Ovary (tissue), 9 donors: ENCODE measurements around the gene ST3GAL6. TPM values are rescaled to one million over a fixed set of nuclear protein-coding genes. Genes with fewer than 3 reads are reported as not detected.

Experiments used
- DNase-seq, 5 donors: peaks; one replicate each; pipeline ENCODE4 v3.0.0-alpha.2; 2019 to 2020
- H3K27ac ChIP-seq, 2 donors: fragments of 200-600 bp; one replicate each; pipeline versions ENCODE4 v1.5.1 to v1.8.0; 2019 to 2022
- H3K27me3 ChIP-seq: fragments of 200-600 bp; one replicate; pipeline ENCODE4 v1.8.0; 2022
- H3K36me3 ChIP-seq: fragments of 200-600 bp; sonication (generic); one replicate; pipeline ENCODE4 v1.5.1; 2019
- H3K4me1 ChIP-seq: one replicate; pipeline ENCODE4 v1.8.1; 2013; ENCODE audit warnings: mild to moderate bottlenecking, moderate library complexity; ENCODE audit not compliant: insufficient read depth
- H3K4me3 ChIP-seq: fragments of 200-600 bp; sonication (generic); one replicate; pipeline ENCODE4 v1.5.1; 2017
- H3K9me3 ChIP-seq, 2 donors: fragments of 200-600 bp in 1 of 2; sonication (generic) in 1 of 2; one replicate each; pipeline versions ENCODE4 v1.5.1 to v1.8.1; 2013 to 2019; ENCODE audit warnings: mild to moderate bottlenecking in 1 of 2, moderate library complexity in 1 of 2
- CTCF ChIP-seq, 3 donors: fragments of 450-650 bp in 2 of 3; fragments of 200-600 bp in 1 of 3; IDR thresholded peaks; one replicate each; pipeline versions ENCODE4 v1.5.1 to v1.8.0; 2016 to 2022; ENCODE audit warnings: antibody characterized with exemption in 3 of 3, mild to moderate bottlenecking in 1 of 3
- EP300 ChIP-seq: sonication (generic); formaldehyde crosslinking; IDR thresholded peaks from one replicate; pipeline ENCODE4 v1.6.1; 2017; ENCODE audit warnings: antibody characterized with exemption
- POLR2A ChIP-seq: fragments of 450-650 bp; IDR thresholded peaks from one replicate; pipeline ENCODE4 v1.6.1; 2017; ENCODE audit warnings: antibody characterized with exemption, mild to moderate bottlenecking, moderate library complexity
- WGBS, 3 donors: extraction: QIAGEN DNeasy Blood & Tissue Kit in 1 of 3; methylation state at CpG; one replicate each; pipeline versions ENCODE4 v1.1.5 to v1.1.7; 2013 to 2017; 5-methylcytosine and 5-hydroxymethylcytosine counted together
- intact Hi-C, 4 donors: fragments of 100-400 bp; cut with DNase I; formaldehyde crosslinking; loops; one replicate each; pipeline versions ENCODE4 v1.11.0 to v1.15.1; 2022 to 2023
- polyA plus RNA-seq, 2 donors: library from polyadenylated mRNA; stranded (reverse); fragments of 200-250 nt in 1 of 2; fragments of 350-450 nt in 1 of 2; fragmentation: Illumina TruSeq in 1 of 2; extraction: RNeasy Lipid Tissue Mini Kit (QIAGEN cat#74804) in 1 of 2; gene quantifications; one replicate each; pipeline ENCODE4 v1.2.3, GENCODE V29; 2013 to 2014
- total RNA-seq, 7 donors: library from RNA; depleted of rRNA in 2 of 7; stranded (reverse); fragments of >200 nt in 2 of 7; fragmentation: NEBNext Ultra II Directional in 3 of 7; extraction: Animal tissue kit (Norgen Biotek cat#: 25700) in 3 of 7; gene quantifications; one replicate each; pipeline versions ENCODE4 v1.1.0 to v1.2.4, GENCODE V29; 2016 to 2023
- donor health status: DM: no; HTN: no; CAD: no; lungs with moderate emphysema.
- donor health status: DM: no; HTN: no; CAD: no.
- donor health status: Bipolar disorder and iron deficiency.
- donor health status: DM: yes; HTN: yes; CAD: no.
- donor health status: DM: no; HTN: no; CAD: no.
- donor health status: DM: yes; HTN: yes; CAD: no.

Gene ST3GAL6
- total and polyA plus RNA-seq, 9 donors: 1.9 to 16.7 (median 3.7) TPM

GRCh38 chr3:98812851-98813374 lies 49.8 kb downstream of the ST3GAL6 start:
- H3K27me3 ChIP-seq: no peaks in the 10 kb centered on the region
- TF ChIP-seq POLR2A (no peak), CTCF (IDR thresholded peaks at IDR 0.05) (peak in 1 of 3 donors; percentile 14), EP300 (no peak)
- H3K36me3 ChIP-seq: no peaks in the 10 kb centered on the region
- no peaks in the 10 kb centered on the region for H3K9me3 ChIP-seq
- H3K4me3 ChIP-seq: no peak overlapping the region
- DNase-seq: no peak
- no peaks in the 10 kb centered on the region for H3K4me1 ChIP-seq
- H3K27ac ChIP-seq: no peak overlapping the region
- intact Hi-C loops: loop anchor here in 1 of 4 donors (5.0 kb wide), 1 partner anchor 216 kb away; no protein-coding TSS in a partner anchor
- 69 to 72% (median 71%) methylated on average over 5 of the region's 5 CpGs for WGBS, 3 donors

- no peaks in the 10 kb centered on the region for H3K4me1 ChIP-seq
- no peak for DNase-seq
- H3K27ac ChIP-seq: no peak overlapping the region
- H3K4me3 ChIP-seq: no peak overlapping the region
- no peaks in the 10 kb centered on the region for H3K27me3 ChIP-seq
- 73 to 82% (median 77%) methylated on average over 5 of the region's 5 CpGs for WGBS, 3 donors
- intact Hi-C loops: loop anchor here (5.0 kb wide), 2 partner anchors 177 to 218 kb away; no protein-coding TSS in a partner anchor
- H3K9me3 ChIP-seq: no peaks in the 10 kb centered on the region
- TF ChIP-seq EP300 (no peak), CTCF (IDR thresholded peaks at IDR 0.05) (no peak), POLR2A (no peak)
- no peaks in the 10 kb centered on the region for H3K36me3 ChIP-seq
Measured at GRCh38 chr3:98814817-98815420, 51.8 kb downstream of the ST3GAL6 start.

GRCh38 chr3:98817547-98818041 lies 54.5 kb downstream of the ST3GAL6 start:
- no peaks in the 10 kb centered on the region for H3K36me3 ChIP-seq
- no peak overlapping the region for H3K27ac ChIP-seq
- 7 to 13% (median 7%) methylated on average over 3 of the region's 3 CpGs for WGBS, 3 donors
- H3K4me3 ChIP-seq: no peak overlapping the region
- DNase-seq: no peak
- no peaks in the 10 kb centered on the region for H3K27me3 ChIP-seq
- intact Hi-C loops: loop anchor here (5.0 kb wide), 1 partner anchor 175 kb away; no protein-coding TSS in a partner anchor
- TF ChIP-seq CTCF (IDR thresholded peaks at IDR 0.05) (peak; percentile 42 to 64 (median 62)), POLR2A (no peak), EP300 (no peak)
- H3K9me3 ChIP-seq: no peaks in the 10 kb centered on the region
- H3K4me1 ChIP-seq: no peaks in the 10 kb centered on the region

GRCh38 chr3:98821063-98821462 lies 57.9 kb downstream of the ST3GAL6 start:
- no peaks in the 10 kb centered on the region for H3K9me3 ChIP-seq
- H3K36me3 ChIP-seq: no peaks in the 10 kb centered on the region
- peaks cover under 1% of the 10 kb centered on the region for H3K4me1 ChIP-seq
- no peak overlapping the region for H3K27ac ChIP-seq
- no peak overlapping the region for H3K4me3 ChIP-seq
- DNase-seq: no peak
- 85 to 94% (median 89%) methylated on average over 3 of the region's 3 CpGs for WGBS, 3 donors
- TF ChIP-seq POLR2A (no peak), CTCF (IDR thresholded peaks at IDR 0.05) (no peak), EP300 (no peak)
- intact Hi-C loops: no loop called here
- no peaks in the 10 kb centered on the region for H3K27me3 ChIP-seq
